CD4-positive, alpha-beta T cell treated with Interleukin-6 for 4 hours (primary cell): ENCODE data around the gene RIPOR2.
"Not testable (repeated sequence)": the region's sequence is repeated elsewhere in the genome, so short reads cannot be mapped to it uniquely, and the experiment has no call there.

Source experiments
- DNase-seq: peaks from one replicate; pipeline ENCODE4 v3.0.0-alpha.2; 2020; ENCODE audit warnings: mixed read lengths

The RIPOR2 gene

DNA sequence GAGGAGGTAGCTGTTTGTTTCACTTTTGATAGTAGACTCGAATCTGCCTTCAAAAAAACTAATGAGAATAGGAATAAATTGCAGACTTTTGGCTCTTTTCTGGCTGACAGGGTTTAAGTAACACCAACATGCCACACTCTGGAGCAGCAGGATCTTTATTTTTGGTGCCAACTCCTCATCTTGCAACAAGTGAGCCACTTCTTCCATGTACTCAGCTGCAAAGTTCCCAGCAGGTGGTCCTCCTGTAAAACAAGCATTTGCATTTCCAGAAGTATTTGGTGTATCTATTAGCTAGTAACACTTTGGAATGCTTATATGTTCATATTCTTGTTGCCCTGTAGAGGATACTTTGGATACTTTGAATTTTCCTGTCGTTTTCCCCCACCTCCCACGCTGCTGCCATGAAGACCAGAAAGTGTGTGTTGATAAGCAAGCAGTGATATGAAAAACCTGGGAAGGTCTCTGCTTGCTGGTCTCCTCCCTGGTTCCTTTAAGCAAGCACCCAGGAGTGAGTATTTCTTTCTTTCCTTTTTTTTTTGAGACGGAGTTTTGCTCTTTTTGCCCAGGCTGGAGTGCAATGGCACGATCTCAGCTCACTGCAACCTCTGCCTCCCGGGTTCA lies 138.1 kb downstream of the RIPOR2 start:
- no peak for DNase-seq

DNA sequence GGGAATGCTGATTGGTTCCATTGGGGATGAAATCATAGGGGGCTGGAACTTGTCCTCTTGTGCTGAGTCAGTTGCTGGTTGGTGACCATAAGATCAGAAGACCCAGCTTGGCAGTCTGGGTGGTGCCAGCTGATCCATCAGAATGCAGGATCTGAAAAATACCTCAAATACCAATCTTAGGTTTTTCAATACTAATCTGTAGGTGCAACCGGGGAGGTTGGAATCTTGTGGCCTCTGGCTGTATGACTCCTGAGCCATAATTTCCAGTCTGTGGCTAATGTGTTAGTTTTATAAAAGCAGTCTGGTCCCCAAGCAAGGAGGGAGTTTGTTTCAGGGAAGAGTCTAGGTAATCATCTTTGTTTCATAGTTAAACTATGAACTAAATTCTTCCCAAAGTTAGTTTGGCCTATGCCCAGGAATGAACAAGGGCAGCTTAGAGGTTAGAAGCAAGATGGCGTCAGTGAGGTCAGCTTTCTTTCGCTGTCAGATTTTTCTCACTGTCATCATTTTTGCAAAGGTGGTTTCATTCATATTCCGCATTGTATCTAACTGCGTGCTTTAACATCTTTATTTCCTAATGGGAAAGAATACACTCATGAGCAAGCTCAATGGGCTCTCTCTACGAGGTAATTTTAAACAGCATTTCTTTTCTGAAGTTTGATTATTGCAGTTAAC lies 139.0 kb downstream of the RIPOR2 start:
- DNase-seq = no peak

DNA sequence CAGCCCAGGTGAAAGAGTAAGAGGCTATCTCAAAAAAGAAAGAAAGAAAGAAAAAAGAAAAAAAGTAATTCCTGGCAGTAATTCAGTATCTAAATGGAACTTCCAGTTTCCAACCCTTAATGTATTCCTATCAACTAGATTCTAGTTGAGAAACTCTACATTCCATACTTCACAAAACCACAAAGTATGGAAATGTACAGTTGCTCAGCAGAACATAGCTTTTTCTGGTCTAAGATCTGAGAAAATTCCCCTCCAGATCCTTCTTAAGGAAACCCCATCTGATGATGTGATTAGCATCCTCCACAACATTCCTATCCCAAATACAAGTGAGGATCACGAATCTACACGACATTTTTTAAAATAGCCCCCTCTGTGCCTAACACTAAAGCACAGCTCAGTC lies 140.7 kb downstream of the RIPOR2 start:
- no peak for DNase-seq

DNA sequence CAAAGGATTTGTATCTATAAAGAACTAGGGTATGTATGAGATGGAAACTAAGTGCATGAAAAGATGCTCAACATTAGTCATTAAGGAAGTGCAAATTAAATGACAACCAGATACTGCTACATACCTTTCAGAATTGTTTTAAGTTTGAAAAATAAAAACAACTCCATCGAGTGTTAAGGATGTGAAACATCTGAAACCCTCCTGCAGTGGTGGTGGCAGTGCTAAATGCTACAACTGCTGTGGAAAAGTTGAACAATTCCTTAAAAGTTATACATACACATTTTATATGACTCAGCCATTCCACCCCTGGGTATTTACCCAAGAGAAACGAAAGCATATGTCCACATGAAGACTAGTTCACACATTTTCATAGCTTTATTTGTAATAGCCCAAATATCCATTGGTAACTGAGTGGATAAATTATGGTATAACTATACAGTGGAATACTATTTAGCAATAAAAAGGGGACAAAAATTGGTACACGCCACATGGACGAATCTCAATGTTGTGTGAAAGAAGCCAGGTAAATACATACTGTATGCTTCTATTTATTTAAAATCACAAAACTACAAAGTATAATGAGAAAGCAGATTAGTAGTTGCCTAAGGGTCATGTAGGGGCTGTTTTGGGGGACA lies 147.6 kb downstream of the RIPOR2 start:
- no peak for DNase-seq

DNA sequence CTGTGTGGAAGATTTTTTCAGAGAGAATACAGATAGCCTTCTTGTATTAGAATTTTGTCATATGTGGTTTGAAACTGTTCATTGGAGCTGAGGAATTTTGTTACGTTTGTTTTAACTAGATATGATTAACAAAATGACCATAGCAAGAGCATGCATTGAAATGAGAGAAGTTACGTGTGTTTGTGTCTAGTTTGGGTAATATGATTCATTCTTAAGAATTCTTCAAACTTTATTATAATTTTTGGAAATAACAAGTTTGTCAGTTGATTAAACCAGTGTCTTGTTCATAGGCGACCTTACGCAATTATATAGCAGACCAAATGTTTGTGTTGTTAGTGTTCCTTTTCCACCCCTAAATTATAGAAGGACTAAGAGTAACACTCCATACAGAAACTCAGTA lies 155.6 kb downstream of the RIPOR2 start:
- DNase-seq = no peak

DNA sequence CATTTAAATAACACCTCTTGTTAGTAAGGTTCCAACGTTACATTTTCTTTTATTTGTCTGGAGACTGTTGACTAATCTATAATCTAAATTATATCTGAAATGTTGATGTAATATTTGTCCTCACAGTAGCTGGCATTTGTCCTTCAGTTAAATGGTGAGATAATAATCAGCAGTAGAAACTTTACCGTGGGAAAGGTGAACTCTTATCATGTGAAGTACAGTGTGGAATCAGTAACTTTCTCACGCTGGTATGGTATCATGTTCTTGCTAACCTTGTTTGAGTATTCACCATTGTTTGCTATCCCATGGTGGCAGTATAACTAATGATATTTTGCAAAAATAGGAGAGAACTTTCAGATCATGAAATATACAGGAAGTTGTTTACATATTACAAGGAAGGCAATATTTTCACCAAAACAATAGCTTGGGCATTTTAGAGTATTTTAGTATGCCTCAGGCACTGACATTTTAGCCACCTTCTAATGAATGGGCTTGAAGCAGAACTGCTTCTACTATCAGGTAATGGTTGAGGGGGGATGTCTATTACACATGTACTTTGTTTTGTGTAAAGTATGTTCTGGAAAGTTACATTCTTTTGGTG lies 156.2 kb downstream of the RIPOR2 start:
- no peak for DNase-seq

DNA sequence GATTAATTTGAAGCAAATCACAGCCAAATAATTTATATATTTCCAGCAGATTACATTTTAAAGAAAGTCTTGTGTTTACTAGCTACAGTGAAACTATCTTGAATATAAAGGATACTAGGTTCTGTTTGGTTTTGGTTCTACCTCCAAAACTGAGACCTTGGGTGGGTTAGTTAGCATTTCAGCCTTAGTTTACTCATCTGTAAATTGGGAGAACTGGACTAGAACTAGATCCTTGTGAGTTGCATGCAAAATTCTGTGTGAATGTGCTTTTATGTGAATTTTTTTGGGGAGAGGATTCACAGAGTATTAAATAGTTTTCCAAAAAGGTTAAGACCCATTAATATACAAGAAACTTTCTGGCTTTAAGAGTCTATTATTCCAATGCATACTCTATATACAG lies 156.9 kb downstream of the RIPOR2 start:
- DNase-seq = no peak

DNA sequence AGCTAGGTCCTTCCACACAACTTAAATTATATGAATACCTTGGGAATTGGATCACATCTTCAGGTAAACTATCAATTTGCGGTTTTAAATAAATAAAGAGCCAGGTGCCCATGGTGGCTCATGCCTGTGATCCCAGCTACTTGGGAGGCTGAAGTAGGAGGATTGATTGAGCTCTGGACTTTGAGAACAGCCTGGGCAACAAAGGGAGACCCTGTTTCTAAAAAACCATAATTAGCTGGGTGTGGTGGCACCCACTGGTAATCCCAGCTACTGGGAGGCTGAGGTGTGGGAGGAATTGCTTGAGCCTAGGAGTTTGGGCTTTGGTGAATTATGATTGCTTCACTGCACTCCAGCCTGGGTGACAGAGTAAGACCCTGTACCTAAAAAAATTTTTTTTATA lies 157.6 kb downstream of the RIPOR2 start:
- no peak for DNase-seq

DNA sequence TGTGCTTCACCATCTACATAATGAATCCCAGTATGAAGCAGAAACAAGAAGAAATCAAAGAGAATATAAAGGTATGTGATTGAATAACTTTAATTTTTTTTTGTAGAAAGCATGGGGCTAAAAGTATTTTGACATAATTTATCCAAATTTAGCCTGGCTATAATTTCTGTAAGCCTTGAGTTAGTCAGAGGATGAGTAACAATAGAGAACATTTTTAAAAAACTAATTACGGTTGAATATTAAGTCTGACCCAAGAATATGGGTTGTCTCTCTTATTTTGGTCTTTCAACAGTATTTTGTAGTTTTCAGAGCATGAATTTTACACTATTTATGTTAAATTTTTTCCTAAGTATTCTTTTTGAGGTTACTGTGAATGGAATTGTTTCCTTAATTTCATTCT lies 158.5 kb downstream of the RIPOR2 start:
- no peak for DNase-seq

DNA sequence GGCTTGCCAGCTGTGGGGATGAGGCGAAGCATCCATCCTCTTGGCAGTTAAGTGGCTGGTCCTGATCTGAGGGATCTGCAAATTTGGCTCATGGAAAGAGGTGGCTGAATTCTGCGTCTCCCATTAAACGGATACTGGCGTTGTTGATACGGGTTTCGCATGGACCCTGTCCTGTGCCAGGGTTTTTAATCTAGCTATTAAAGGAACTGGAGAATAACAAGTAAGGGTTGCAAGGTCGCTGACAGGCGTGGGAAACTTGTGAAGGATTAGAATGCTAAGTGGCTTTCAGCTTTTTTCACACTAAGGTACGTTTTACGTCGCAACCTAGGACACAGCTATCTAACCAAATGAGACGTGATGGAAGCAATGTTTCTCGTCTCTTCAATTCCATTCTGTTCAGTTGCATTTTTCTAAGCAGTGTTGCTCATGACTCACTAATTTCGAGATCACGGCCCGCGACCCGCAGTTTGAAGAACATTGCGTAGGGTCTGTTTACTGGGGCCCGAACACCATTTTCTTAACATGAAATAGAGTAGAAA lies 160.2 kb downstream of the RIPOR2 start:
- DNase-seq = peak; percentile 35

DNA sequence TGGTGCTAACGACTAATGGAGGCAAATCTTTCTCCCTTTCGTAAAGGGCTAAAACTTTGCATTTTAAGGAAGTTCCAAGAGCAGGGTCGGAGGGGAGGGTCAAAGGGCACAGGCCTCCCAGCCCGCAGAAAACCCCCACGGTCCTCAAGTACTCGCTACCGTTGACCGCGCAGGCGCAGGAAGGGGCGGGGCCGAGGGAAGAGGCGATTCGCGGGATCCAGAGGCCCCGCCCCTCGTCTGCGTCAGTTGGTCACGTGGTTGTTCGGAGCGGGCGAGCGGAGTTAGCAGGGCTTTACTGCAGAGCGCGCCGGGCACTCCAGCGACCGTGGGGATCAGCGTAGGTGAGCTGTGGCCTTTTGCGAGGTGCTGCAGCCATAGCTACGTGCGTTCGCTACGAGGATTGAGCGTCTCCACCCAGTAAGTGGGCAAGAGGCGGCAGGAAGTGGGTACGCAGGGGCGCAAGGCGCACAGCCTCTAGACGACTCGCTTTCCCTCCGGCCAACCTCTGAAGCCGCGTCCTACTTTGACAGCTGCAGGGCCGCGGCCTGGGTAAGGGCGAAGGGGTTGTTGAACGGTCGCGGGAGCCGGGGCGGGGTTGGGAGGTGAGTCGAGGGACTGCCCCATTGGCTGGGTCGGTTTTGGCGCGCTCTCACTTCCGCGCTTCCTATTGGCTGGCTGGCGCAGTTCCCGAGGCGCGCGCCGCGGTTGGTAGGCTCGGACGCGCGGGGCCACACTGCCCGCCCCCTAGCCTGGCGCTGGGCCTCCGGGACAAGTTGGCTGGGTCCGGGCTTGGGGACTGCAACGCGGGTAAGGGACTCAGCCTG lies 160.9 kb downstream of the RIPOR2 start, which contains the start of gene GMNN:
TSS of gene GMNN (plus strand) at position 242 of the 824 bp plus-strand sequence. CDS start 2,310 bp downstream, outside the sequence.
- DNase-seq = peak; percentile 99

DNA sequence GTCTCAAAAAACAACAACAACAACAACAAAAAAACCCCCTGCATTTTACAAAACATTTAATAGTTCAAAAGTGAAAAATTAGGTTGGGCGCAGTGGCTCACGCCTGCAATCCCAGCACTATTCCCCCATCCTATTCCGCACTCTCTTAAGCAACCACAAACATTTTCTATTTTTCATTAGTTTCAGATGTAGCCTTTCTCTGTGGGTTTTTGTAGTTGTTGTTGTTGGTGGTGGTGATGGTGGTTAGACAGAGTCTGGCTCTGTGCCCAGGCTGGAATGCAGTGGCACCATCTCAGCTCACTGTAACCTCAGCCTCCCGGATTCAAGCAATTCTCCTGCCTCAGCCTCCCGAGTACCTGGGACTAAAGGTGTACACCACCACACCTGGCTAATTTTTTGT lies 167.4 kb downstream of the RIPOR2 start:
- DNase-seq = no peak

DNA sequence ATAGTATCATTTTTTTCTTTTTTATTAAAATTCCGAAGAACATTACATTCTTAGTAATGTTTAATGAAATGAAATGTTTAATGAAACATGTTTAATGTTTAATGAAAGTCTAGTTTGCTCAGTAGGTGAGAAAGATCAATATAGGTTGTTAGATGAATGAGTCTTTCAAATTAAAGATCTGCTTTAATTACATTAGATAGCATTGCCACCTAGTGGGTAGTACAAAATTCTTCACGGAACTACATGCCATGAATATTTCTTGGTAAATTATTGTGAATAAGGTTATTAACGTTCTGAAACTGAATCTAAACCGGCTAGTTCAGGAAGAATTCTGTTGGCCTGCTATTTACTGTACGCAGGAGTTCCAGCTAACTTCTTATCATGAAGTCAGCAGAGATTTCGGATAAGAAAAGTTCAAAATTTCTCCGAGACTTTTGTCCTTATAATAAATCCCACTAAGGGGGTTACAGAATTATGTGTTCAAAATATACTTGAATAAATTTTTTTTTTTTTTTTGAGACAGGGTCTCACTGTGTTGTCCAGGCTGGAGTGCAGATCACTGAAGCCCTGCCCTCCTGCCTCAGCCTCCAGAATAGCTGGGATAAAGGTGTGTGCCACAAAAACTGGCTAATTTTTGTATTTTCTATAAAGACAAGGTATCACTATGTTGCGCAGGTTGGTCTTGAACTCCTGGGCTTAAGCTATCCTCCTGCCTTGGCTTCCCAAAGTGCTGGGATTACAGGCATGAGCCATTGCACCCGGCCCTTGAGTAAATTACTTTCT lies 168.9 kb downstream of the RIPOR2 start:
- DNase-seq = no peak

DNA sequence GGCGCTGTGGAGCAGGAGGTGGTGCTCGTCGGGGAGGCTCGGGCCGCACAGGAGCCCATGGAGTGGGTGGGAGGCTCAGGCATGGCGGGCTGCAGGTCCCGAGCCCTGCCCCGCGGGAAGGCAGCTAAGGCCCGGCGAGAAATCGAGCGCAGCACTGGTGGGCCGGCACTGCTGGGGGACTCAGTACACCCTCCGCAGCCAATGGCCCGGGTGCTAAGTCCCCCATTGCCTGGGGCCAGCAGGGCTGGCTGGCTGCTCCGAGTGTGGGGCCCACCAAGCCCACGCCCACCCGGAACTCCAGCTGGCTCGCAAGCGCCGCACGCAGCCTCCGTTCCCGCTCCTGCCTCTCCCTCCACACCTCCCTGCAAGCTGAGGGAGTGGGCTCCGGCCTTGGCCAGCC lies 169.8 kb downstream of the RIPOR2 start:
- not testable (repeated sequence) for DNase-seq

DNA sequence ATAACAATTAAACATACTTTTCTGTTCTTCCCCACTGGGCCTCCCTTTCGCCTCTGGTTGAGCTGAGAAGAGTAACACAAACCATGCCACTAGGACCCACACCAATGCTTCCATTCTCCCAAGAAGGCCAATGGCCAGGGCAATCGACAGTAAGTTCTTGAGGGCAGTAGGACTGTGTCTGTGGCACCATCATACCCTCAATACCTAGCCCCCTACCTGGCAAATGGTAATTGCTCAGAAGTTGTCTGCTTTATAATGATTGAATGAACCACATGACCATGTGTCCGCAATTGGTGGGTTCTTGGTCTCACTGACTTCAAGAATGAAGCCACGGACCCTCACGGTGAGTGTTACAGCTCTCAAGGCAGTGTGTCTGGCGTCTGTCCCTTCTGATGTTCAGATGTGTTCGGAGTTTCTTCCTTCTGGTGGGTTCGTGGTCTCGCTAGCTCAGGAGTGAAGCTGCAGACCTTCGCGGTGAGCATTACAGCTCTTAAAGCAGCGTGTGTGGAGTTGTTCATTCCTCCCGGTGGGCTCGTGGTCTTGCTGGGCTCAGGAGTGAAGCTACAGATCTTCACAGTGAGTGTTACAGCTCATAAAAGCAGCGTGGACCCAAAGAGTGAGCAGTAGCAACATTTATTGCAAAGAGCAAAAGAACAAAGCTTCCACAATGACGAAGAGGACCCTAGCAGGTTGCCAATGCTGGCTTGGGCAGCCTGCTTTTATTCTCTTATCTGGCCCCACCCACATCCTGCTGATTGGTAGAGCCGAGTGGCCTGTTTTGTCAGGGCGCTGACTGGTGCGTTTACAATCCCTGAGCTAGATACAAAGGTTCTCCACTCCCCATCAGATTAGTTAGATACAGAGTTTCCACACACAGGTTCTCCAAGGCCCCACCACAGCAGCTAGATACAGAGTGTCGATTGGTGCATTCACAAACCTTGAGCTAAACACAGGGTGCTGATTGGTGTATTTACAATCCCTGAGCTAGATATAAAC lies 170.6 kb downstream of the RIPOR2 start:
- not testable (repeated sequence) for DNase-seq

DNA sequence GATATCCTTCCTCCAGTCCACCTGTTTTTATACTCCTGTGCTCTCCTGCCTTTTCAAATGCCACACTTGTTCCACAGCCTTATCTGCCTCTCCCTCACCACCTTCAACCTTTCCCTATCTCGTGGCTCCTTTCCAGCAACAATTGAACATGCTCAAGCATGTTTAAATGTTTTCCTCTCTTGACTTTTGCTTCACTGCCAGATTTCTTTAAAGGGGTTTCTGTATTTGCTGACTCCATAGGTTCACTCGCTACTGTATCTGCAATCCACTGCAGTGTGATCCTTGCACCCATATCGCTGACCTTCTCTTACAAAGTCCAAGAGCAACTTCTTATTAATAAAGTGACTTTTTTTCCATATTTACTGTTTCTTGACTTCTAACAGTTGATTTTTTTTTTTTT lies 172.2 kb downstream of the RIPOR2 start:
- no peak for DNase-seq

DNA sequence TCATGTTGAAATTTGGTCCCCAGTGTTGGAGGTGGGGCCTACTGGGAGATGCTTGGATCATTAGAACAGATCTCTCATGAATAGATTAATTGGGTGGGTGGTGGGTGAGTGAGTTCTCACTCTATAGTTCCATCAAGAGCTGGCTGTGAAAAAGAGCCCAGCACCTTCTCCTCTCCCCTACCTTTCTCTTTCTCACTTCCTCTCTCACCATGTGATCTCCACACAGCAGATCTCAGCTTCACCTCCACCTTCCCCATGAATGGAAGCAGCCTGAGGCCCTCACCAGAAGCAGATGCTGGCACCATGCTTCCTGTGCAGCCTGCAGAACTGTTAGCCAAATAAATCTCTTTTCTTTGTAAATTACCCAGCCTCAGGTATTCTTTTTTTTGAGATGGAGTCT lies 173.9 kb downstream of the RIPOR2 start:
- DNase-seq = no peak

DNA sequence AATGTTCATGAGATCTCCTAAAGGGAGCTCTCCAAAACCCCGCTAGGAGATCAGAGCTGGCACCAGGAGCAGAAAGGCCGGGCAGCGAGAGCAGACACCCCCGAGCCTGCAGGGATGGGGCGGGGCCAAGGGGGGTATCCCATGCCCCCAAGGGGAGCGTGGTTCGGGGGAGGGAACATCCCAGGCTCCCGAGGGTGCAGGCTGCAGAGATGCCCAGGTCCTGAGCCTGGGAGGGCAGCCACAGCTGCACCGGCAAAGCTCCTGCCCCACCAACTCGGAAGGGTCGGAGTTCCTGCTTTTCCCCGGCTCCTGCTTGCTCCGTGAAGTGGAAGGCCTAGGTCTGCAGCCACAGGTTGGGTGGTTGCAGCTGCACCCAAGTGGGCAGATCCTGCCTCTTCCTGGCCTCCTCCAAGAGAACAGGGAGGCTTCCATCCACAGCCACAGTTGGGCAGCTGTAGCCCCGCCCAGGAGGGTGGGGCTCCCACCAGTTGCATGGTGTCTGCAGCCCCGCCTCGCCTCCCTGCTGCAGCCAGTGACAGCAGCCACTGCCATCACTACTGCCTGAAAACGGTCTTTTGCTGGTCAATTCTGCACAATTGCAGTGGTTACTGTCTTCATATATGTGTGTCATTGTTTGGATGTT lies 174.4 kb downstream of the RIPOR2 start:
- DNase-seq = no peak

DNA sequence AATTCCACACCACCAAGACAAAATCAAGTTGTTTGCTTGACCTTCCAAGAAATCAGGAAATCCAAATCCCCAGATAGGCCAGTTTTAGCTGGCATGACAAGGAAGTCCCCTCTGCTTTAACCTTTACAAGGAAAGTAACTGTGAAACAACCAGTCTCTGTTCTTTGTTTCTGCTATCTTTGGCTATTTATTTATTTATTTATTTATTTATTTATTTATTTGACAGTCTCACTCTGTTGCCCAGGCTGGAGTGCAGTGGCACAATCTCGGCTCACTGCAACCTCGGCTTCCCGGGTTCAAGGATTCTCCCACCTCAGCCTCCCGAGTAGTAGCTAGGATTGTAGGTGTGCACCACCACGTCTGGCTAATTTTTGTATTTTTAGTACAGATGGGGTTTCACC lies 175.6 kb downstream of the RIPOR2 start:
- DNase-seq = no peak

DNA sequence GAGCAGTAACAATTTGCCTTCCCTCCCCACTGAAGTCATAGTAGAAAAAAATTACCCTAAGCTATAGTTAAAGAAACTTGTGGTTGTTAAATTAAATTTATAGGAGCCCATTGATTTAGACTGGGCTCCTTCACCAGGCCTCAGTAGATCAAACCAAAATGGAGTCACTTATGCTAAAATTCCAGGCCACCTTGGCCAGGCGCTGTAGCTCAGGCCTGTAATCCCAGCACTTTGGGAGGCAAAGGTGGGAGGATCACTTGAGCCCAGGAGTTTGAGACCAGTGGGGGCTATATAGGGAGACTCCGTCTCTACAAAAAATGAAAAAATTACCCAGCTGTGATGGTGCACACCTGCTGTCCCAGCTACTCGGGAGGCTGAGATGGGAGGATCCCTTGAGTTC lies 176.0 kb downstream of the RIPOR2 start:
- DNase-seq = no peak
